HL-60 (cell line): ENCODE measurements around the gene MESD.

Experiments
- DNase-seq, 2 experiments: peaks; one replicate each; pipeline ENCODE4 v3.0.0-alpha.2; 2010 to 2020; ENCODE audit warnings: low read depth in 1 of 2, low spot score in 1 of 2
- H3K27ac ChIP-seq: fragments of 250-450 bp; sonication (Bioruptor Pico); replicated peaks from 2 replicates; pipeline ENCODE4 v1.5.1; 2020; ENCODE audit warnings: mild to moderate bottlenecking, moderate library complexity
- H3K27me3 ChIP-seq: fragments of 250-450 bp; sonication (Bioruptor Pico); 2 replicates; pipeline ENCODE4 v1.5.1; 2021; ENCODE audit warnings: mild to moderate bottlenecking, moderate library complexity; ENCODE audit not compliant: insufficient read depth, poor library complexity, severe bottlenecking
- H3K4me3 ChIP-seq: replicated peaks from 2 replicates; pipeline ENCODE4 v1.5.1; 2011; ENCODE audit warnings: mild to moderate bottlenecking, control low read depth, low read length; ENCODE audit not compliant: insufficient read depth
- CTCF ChIP-seq: IDR thresholded peaks from one replicate; pipeline ENCODE4 v1.5.1; 2011; ENCODE audit warnings: low read length, control low read depth, inconsistent platforms; ENCODE audit not compliant: insufficient read depth
- GABPA ChIP-seq: IDR thresholded peaks from 2 replicates; pipeline ENCODE4 v1.6.1; 2012; ENCODE audit warnings: low read depth
- POLR2AphosphoS5 ChIP-seq: IDR thresholded peaks from 2 replicates; pipeline ENCODE4 v1.6.1; 2012; ENCODE audit warnings: low read depth
- REST ChIP-seq: IDR thresholded peaks from 2 replicates; pipeline ENCODE4 v1.6.1; 2012; ENCODE audit warnings: low read depth; ENCODE audit not compliant: insufficient replicate concordance
- SPI1 ChIP-seq: IDR thresholded peaks from 2 replicates; pipeline ENCODE4 v1.6.1; 2012; ENCODE audit warnings: low read depth, mild to moderate bottlenecking, borderline replicate concordance

MESD gene

GRCh38 chr15:81031203-81031602 is 41.6 kb upstream of the MESD start:
- H3K27me3 ChIP-seq = no peaks in the 10 kb centered on the region
- TF ChIP-seq CTCF (no peak), SPI1 (no peak), GABPA (no peak), REST (no peak), POLR2AphosphoS5 (no peak)
- no peak for DNase-seq
- no peak overlapping the region for H3K4me3 ChIP-seq
- H3K27ac ChIP-seq = no peak overlapping the region

- no peaks in the 10 kb centered on the region for H3K27me3 ChIP-seq
Observed at GRCh38 chr15:81030301-81030750, 40.7 kb upstream of the MESD start.

GRCh38 chr15:81029414-81030300 is 40.0 kb upstream of the MESD start:
- no peaks in the 10 kb centered on the region for H3K27me3 ChIP-seq
- peak in 1 of 2 experiments; percentile 45 for DNase-seq
- no peak overlapping the region for H3K27ac ChIP-seq
- TF ChIP-seq SPI1 (no peak), POLR2AphosphoS5 (no peak), REST (no peak), CTCF (no peak), GABPA (no peak)
- H3K4me3 ChIP-seq = no peak overlapping the region

More at GRCh38 chr15:81030301-81030750, 40.7 kb upstream of the MESD start:
- no peak for DNase-seq
- Histone ChIP-seq H3K4me3 (no peak overlapping the region), H3K27ac (no peak overlapping the region)
- TF ChIP-seq SPI1 (peak; percentile 63), GABPA (no peak), CTCF (no peak)
